ENCODE results near the gene DNTTIP2.
"Not testable (repeated sequence)": the region's sequence is repeated elsewhere in the genome, so short reads cannot be mapped to it uniquely, and the experiment has no call there.

Gene DNTTIP2

GRCh38 chr1:93874025-93874651, 4.9 kb downstream of the DNTTIP2 start:
- no peak for DNase-seq (ENCODE audit: low read depth, low spot score)

GRCh38 chr1:93871366-93871765, 7.6 kb downstream of the DNTTIP2 start:
- DNase-seq (ENCODE audit: low read depth, low spot score): no peak

- no peak for DNase-seq (ENCODE audit: low read depth, low spot score)
These were observed 9.4 kb downstream of the DNTTIP2 start for GRCh38 chr1:93869653-93870052.

GRCh38 chr1:93868492-93868891, 10.5 kb downstream of the DNTTIP2 start:
- not testable (repeated sequence) for DNase-seq (ENCODE audit: low read depth, low spot score)

- DNase-seq (ENCODE audit: low read depth, low spot score): no peak
These were observed 13.8 kb downstream of the DNTTIP2 start for GRCh38 chr1:93865253-93865652.

- no peak for DNase-seq (ENCODE audit: low read depth, low spot score)
These were observed 14.8 kb downstream of the DNTTIP2 start for GRCh38 chr1:93864175-93864574.

- DNase-seq (ENCODE audit: low read depth, low spot score): not testable (repeated sequence)
These were observed 21.4 kb downstream of the DNTTIP2 start for GRCh38 chr1:93857653-93858052.

GRCh38 chr1:93855983-93856382, 23.0 kb downstream of the DNTTIP2 start:
- DNase-seq (ENCODE audit: low read depth, low spot score): not testable (repeated sequence)

GRCh38 chr1:93853940-93854339, 25.1 kb downstream of the DNTTIP2 start:
- no peak for DNase-seq (ENCODE audit: low read depth, low spot score)

GRCh38 chr1:93851878-93852277, 27.1 kb downstream of the DNTTIP2 start:
- DNase-seq (ENCODE audit: low read depth, low spot score): no peak

- no peak for DNase-seq (ENCODE audit: low read depth, low spot score)
These were observed 27.7 kb downstream of the DNTTIP2 start for GRCh38 chr1:93851327-93851712.

GRCh38 chr1:93850687-93851326, 28.2 kb downstream of the DNTTIP2 start:
- not testable (repeated sequence) for DNase-seq (ENCODE audit: low read depth, low spot score)

- DNase-seq (ENCODE audit: low read depth, low spot score): no peak
These were observed 30.6 kb downstream of the DNTTIP2 start for GRCh38 chr1:93848350-93848883.

- DNase-seq (ENCODE audit: low read depth, low spot score): no peak
These were observed 31.2 kb downstream of the DNTTIP2 start for GRCh38 chr1:93847811-93848288.

GRCh38 chr1:93846992-93847810, 31.8 kb downstream of the DNTTIP2 start:
- peak; percentile 69 for DNase-seq (ENCODE audit: low read depth, low spot score)

- peak; percentile 37 for DNase-seq (ENCODE audit: low read depth, low spot score)
These were observed 32.6 kb downstream of the DNTTIP2 start for GRCh38 chr1:93846206-93846991.

- no peak for DNase-seq (ENCODE audit: low read depth, low spot score)
These were observed 33.3 kb downstream of the DNTTIP2 start for GRCh38 chr1:93845538-93846205.

GRCh38 chr1:93844262-93845045, 34.6 kb downstream of the DNTTIP2 start:
- DNase-seq (ENCODE audit: low read depth, low spot score): peak; percentile 54

- no peak for DNase-seq (ENCODE audit: low read depth, low spot score)
These were observed 36.1 kb downstream of the DNTTIP2 start for GRCh38 chr1:93842750-93843500.

Data from smooth muscle cell of the brain vasculature (primary cell).